HG02973 (cell line): ENCODE measurements around the gene GAK.

ENCODE experiments used
- ATAC-seq: cut with Tn5 transposase; IDR thresholded peaks from one replicate; pipeline ENCODE4 v1.9.1; 2021; ENCODE audit warnings: moderate library complexity; ENCODE audit not compliant: unreplicated experiment

The GAK gene

GRCh38 chr4:892780-893179 is 39.3 kb downstream of the GAK start:
- ATAC-seq = no peak

- ATAC-seq = no peak
Observed at GRCh38 chr4:891747-892146, 40.4 kb downstream of the GAK start.

- no peak for ATAC-seq
Observed at GRCh38 chr4:890036-890695, 42.0 kb downstream of the GAK start.

DNA sequence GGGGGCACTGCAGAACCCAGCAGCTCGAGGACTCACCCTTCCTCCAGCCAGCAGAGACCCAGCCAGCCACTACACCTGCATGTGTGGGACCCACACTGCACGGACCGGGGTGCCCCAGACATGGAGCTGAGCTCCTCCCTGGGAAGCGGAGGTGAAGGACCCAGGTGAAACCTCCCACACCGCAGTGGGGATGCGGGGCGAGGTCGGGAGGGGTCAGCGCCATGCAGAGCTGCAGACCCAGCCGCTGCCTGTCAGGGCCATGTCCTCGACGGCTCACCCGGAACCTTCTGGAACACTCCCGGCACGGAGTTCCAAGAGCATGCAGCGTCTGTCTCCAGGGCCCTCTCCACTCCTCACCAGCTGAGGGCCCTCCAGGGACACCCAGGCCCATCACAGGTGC is 42.6 kb downstream of the GAK start:
- ATAC-seq = no peak

DNA sequence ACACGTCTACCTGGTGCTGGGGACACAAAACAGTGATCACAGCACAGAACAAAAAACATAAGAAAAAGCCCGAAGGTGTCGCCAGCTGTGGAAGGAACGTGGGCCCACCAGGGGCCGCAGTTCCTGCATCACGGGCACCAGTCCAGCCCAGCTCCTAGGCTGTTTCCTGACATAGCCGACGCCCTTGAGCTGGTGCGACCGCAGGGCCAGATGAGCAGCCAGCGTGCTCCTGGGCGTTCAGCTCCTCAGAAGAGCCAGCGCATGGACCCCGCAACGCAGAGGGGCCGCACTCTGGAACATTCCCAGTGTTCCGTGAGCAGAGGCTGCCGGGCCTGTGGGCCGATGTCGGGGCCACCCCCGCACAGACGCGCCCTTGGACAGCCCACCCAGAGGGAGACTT is 44.1 kb downstream of the GAK start:
- no peak for ATAC-seq

DNA sequence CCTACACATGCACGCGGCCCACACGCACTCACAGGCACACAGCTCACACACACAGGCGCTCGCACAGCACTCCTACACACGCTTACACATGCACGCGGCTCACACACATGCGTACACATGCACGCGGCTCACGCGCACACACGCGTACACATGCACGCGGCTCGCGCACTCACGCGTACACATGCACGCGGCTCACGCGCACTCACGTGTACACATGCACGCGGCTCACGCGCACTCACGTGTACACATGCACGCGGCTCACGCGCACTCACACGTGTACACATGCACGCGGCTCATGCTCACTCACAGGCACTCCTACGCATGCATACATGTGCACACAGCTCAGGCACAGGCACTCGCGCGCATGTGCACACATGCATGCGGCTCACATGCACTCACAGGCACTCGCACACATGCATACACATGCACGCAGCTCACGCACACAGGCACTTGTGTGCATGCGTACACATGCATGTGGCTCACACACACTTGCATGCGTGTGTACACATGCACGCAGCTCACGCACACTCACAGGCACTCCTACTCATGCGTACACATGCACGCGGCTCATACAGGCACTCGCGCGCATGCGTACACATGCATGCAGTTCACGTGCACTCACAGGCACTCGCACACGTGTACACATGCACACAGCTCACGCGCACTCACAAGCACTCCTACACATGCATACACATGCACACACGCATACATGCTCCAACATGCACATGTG is 44.9 kb downstream of the GAK start:
- ATAC-seq = no peak

DNA sequence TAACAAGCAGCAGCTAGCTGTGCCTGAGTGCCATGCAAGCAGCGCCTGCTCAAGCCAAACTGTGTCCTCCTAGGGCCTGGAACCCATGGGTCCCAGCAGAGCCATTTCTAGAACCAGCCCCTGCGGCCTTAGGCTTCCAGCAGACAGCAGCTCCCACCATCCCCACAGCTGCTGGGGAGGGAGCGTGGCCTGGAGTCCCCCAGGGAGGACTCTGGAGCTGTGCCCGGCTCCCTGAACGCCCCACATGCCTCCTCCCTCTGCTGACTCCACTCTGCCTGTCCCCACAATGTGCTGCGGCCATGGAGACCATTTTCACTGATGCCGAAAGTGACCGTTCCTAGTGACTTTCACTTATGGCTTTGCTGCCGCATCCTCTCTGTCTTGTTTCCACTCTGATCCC is 45.9 kb downstream of the GAK start:
- ATAC-seq = no peak

- ATAC-seq = no peak
Observed at GRCh38 chr4:885353-885752, 46.8 kb downstream of the GAK start.

DNA sequence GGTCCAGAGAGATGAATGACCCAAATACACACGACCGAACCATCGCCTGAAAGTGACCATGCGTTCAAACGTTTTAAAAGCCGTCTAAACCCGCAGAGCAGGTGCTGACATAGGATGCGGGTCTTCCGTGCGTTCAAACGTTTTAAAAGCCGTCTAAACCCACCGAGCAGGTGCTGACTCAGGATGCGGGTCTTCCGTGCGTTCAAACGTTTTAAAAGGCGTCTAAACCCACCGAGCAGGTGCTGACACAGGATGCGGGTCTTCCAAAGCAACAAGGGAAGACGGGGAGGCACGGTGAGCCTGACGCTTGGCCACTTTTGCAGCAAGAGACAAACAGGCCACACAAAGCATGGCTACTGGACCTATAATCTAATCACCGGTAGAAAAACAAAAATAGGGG is 47.2 kb downstream of the GAK start:
- ATAC-seq = no peak

- ATAC-seq = no peak
Observed at GRCh38 chr4:884259-884658, 47.9 kb downstream of the GAK start.

DNA sequence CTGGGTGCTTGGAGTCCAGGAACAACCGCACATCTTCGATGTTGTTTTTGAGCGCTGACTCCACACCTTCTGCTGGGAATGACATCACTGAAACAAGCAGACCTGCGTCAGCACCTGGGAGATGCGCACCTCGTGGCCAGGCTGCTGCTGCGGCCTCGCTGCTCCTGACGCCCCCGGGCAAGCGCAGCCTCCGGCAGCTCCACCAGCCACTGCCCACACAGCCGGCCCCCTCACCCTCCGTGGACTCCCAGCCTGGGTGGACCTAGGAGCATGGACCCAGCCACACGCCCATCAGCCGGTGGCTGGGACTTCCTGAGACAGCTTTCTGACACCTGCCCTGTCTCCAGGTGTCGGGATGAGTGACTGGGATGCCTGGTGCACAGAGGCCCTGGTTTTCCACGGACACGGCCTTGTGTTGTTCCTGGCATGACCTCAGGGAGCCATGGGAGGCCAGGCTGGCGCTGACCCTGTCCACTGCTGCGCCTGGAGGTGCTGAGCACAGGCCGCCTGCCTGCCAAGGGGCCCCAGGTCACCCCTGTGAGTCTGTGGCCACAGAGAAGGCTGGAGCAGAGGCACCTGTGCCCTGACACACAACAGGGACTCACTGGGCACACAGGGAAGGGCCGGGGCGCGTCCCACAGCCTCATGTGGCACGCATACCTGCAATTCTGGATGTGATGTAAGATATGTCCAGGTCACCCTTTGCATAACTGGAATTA is 48.6 kb downstream of the GAK start:
- no peak for ATAC-seq

DNA sequence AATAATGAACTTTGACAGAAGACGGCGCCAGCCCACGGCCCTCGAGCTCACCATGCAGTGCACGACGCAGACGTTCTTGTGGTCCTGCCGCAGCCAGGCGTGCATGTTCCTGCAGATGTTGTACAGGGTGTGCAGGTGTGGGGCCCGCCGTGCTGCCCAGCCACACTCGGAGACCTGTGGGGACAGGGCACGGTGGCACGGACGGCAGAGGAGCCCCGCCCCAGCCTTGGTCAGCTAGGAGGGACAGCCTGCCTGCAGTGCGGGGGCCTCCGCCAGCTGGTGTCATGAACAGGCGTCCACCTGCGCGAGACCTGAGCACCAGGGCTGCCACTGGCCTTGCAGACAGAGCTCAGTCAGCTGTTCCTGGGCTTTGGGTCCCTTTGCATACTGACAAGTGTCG is 49.5 kb downstream of the GAK start:
- ATAC-seq = no peak

- no peak for ATAC-seq
Observed at GRCh38 chr4:881709-882108, 50.4 kb downstream of the GAK start.

- ATAC-seq = no peak
Observed at GRCh38 chr4:880684-881405, 51.3 kb downstream of the GAK start.

GRCh38 chr4:879729-880077 is 52.4 kb downstream of the GAK start:
- no peak for ATAC-seq

DNA sequence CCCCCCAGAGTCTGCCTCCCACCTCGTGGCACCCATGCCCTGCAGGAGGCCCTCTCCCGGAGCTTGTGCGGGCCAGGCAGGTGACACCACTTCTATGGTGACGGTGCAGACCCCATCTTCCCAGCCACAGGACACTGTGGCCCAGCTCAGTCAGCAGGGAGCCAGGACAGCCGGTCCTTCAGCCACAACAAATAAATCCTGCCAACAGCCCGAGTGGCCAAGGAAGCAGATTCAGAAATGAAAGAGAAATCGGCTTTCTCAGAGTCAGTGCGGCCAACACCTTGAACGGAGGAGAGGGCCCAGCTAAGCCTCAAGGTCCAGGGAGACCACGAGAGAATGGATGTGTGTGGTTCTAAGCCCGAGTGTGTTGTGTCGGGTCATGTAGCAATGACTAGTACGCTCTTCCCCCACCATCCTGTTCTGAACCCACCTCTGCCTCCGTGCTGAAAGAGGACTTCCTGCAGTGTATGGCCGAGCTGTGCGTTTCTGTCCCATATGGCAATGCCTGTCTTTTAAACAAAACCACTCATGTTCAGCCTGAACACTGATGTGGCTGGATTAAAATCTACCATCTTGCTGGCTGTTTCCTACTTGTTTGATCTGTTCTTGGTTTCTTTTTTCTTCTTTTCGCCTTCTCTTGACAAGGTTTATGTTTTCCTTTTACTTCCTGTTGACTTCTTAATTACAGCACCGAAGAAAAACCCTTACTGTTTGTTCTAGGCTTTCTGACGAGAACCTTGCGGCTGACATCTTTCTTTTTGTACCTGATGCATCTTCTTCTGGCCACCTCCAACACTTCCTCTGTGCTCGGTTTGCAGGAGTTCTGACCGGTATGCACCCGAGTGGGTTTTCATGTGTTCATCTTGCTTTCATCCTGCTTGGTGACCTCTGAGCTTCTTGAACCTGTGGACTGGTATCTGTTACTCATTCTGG is 53.1 kb downstream of the GAK start:
- ATAC-seq = no peak

DNA sequence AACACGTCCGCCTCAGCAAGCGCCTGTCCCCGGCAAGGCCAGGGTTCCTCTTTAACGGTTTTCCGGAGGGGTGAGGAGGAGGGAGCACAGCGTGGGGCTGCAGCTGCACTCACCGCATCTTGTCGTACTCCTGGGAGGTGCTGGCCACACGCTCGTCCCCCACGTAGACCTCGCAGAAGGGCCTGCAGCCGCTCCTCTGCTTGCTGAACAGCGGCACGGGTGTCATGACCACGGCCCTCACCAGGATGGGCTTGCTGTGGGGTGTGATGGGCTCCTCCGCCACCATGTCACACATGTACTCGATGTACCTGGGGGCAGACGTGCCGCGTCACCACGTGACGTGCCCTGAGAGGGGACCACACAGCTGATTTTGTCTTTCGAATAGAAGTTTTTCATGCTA is 54.6 kb downstream of the GAK start:
- no peak for ATAC-seq

GRCh38 chr4:876780-877179 is 55.3 kb downstream of the GAK start:
- ATAC-seq = no peak

DNA sequence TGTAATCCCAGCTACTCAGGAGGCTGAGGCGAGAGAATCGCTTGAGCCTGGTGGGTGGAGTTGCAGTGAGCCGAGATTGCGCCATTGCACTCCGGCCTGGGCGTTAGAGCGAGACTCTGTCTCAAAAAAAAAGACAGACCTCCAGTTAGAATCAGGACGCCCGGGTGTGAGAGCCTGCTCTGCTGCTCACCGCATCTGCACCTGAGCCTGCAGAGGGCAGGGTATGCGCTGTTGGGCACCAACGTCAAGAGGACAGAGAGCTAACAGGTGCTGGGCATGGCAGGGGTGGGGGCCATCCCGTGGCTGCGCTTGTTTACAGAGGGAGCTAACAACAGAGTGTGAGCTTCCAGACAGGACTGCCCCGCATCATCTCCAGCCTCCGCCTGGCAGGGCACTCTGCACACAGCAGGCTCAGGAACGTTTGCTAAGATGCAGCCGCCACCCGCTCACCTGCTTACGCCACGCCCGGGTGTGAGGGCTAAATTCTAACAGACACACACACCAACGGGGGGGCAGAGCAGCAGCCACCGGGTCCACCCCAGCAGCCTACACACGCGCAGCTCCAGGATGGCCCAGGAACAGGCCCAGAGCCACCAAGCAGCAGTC is 56.2 kb downstream of the GAK start:
- ATAC-seq = no peak
